Measurements from ENCODE around the gene TBC1D10B. TPM values are rescaled to one million over a fixed set of nuclear protein-coding genes. Genes with fewer than 3 reads are reported as not detected.
"Not testable (repeated sequence)": the region's sequence is repeated elsewhere in the genome, so short reads cannot be mapped to it uniquely, and the experiment has no call there.

The TBC1D10B gene
- total RNA-seq, 1 donor from 2014 or later, result 23.3 TPM

DNA sequence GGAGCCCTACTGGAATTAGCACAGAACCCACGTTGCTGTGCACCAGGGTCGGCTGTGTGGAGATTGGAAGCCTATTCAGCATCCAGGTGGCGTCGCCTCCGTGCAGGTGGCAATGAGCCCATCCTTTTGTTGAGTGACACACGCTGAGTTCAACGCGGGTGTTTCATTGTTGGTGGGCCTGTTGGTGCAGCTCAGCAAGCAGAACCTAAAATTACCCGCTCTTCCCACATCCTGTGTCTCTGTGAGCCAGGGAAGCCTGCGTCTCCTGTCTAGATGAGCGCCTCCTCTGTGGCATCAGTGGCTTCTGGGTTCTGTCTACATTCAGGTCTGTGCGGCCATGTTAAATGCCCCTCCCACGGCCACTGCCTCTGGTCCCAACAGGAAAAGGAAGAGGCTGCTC, 29.7 kb downstream of the TBC1D10B start:
- no peaks in the 10 kb centered on the region for H3K9me3 ChIP-seq (replicated peaks)
- no peak overlapping the region for H3K4me3 ChIP-seq
- no peak for TF ChIP-seq CTCF (IDR thresholded peaks at IDR 0.05; ENCODE audit: borderline replicate concordance)
- no peak for DNase-seq
- H3K27me3 ChIP-seq (ENCODE audit: low read depth), result no peaks in the 10 kb centered on the region
- intact Hi-C loops (cut with micrococcal nuclease), result no loop called here
- no peaks in the 10 kb centered on the region for H3K36me3 ChIP-seq
- H3K27ac ChIP-seq (replicated peaks), result no peak overlapping the region
- H3K4me1 ChIP-seq, result peaks cover 5% of the 10 kb centered on the region

- Histone ChIP-seq H3K4me1 (peaks cover 12% of the 10 kb centered on the region), H3K27ac (replicated peaks) (peak overlapping the region; percentile 16)
- intact Hi-C loops (cut with micrococcal nuclease); H3K4me3 ChIP-seq; H3K36me3 ChIP-seq; H3K9me3 ChIP-seq (replicated peaks); DNase-seq; H3K27me3 ChIP-seq (ENCODE audit: low read depth): not testable (repeated sequence)
These were observed 31.6 kb downstream of the TBC1D10B start for GRCh38 chr16:30338715-30339114.

DNA sequence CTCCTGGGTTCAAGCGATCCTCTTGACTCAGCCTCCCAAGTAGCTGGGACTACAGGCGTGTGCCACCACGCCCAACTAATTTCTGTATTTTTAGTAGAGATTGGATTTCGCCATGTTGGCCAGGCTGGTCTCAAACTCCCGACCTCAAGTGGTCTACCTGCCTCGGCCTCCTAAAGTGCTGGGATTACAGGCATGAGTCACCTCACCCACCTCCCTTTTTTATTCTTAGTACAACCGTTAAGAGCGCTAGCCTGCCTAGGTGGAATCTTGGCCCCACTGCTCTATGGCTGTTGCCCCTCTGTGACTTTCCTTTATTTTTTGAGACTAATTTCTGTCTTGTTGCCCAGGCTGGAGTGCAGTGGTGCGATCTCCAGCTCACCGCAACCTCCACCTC, 32.3 kb downstream of the TBC1D10B start:
- DNase-seq; H3K27me3 ChIP-seq (ENCODE audit: low read depth); H3K9me3 ChIP-seq (replicated peaks); intact Hi-C loops (cut with micrococcal nuclease); H3K27ac ChIP-seq (replicated peaks); H3K36me3 ChIP-seq; H3K4me3 ChIP-seq: not testable (repeated sequence)
- peaks cover 12% of the 10 kb centered on the region for H3K4me1 ChIP-seq

- H3K4me1 ChIP-seq, result peaks cover 16% of the 10 kb centered on the region
- H3K9me3 ChIP-seq (replicated peaks), result no peaks in the 10 kb centered on the region
- intact Hi-C loops (cut with micrococcal nuclease), result no loop called here
- peak overlapping the region; percentile 83 for H3K4me3 ChIP-seq
- no peak for DNase-seq
- H3K36me3 ChIP-seq, result no peaks in the 10 kb centered on the region
- no peak for TF ChIP-seq CTCF (IDR thresholded peaks at IDR 0.05; ENCODE audit: borderline replicate concordance)
- no peaks in the 10 kb centered on the region for H3K27me3 ChIP-seq (ENCODE audit: low read depth)
- peak overlapping the region; percentile 98 for H3K27ac ChIP-seq (replicated peaks)
These were observed 34.5 kb downstream of the TBC1D10B start for GRCh38 chr16:30335598-30336474.

DNA sequence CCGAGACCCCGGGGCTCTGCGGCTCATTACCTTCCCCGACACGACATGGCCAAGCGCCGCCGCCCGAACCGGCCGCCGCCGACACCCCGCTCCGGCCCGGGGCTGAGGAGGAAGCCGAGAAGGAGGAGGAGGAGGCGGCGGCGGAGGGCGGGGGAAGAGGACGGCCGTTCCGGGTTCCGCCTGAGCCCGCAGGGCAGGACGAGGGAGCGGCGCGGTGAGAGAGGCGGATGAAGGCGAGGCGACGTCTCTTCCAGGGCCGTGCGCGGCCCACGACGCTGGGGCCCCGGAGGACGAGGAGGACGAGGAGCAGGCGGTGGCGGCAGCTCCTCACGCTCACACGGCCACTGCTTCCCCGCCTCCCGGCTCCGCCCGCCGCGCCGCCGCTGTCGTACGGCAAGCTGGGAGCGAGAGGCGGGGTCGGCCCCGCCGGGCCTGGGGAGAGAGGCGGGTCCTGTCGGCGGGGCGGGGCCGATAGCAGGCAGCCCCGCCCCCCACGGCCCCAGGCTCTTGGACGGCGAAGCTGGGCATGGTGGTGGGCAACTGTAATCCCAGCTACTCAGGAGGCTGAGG, 35.2 kb downstream of the TBC1D10B start:
- intact Hi-C loops (cut with micrococcal nuclease), result not testable (repeated sequence)

DNA sequence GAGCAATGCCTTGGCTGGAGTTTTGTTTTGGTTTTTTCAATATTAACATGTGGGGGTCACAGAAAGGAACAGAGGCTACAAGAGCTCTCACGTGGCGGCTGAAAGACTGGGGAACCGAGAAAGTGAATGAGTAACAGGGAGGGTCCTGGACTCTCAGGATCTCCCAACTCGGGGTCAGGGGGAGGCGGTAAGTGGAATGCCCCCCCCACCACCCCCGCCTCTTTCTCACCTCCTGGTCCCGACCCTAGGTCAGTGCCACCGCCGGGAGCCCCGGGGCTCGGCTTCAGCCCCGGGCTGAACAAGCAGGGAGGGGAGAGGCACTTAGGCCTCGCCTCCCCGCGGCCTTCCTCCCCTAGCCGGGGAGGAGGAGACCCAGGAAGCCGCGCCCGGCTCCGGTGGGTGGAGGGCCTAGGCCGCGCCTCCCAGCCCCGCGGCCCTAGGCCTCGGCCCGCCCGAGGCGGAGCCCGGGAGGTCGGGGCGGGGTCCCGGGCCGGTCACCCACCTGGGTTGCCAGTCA, 35.8 kb downstream of the TBC1D10B start:
- H3K36me3 ChIP-seq; H3K27me3 ChIP-seq (ENCODE audit: low read depth); intact Hi-C loops (cut with micrococcal nuclease); H3K9me3 ChIP-seq (replicated peaks): not testable (repeated sequence)
- peak overlapping the region; percentile 83 for H3K4me3 ChIP-seq
- H3K27ac ChIP-seq (replicated peaks), result peak overlapping the region; percentile 98
- DNase-seq, result peak; percentile 84
- H3K4me1 ChIP-seq, result peaks cover 16% of the 10 kb centered on the region

More for the DNA sequence above, 35.2 kb downstream of the TBC1D10B start:
- peaks cover 16% of the 10 kb centered on the region for H3K4me1 ChIP-seq
- H3K9me3 ChIP-seq (replicated peaks); H3K36me3 ChIP-seq; H3K27me3 ChIP-seq (ENCODE audit: low read depth): not testable (repeated sequence)
- DNase-seq, result peak; percentile 90
- H3K4me3 ChIP-seq, result peak overlapping the region; percentile 83
- peak overlapping the region; percentile 98 for H3K27ac ChIP-seq (replicated peaks)

DNA sequence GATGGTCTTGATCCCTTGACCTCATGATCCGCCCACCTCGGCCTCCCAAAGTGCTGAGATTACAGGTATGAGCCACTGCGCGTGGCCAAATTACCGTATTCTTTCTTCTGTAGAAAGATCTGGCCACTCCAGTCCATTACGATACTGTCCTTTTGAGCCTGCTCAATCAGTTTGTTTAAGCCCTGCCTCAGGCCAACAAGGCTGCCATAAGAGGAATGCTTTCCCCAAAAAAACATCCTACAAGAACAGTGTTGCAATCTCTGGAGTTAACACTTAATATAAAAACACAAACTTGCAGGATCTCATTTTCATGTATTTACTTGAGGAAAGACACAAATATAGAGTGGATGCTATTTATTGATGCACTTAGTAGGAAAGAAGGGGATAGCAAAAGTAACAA, 46.1 kb downstream of the TBC1D10B start:
- H3K27ac ChIP-seq (replicated peaks); DNase-seq; H3K27me3 ChIP-seq (ENCODE audit: low read depth); H3K36me3 ChIP-seq; H3K4me1 ChIP-seq; H3K9me3 ChIP-seq (replicated peaks); H3K4me3 ChIP-seq; intact Hi-C loops (cut with micrococcal nuclease): not testable (repeated sequence)

GRCh38 chr16:30318647-30319046, 51.6 kb downstream of the TBC1D10B start:
- peaks cover 25% of the 10 kb centered on the region for H3K4me1 ChIP-seq
- H3K27me3 ChIP-seq (ENCODE audit: low read depth); intact Hi-C loops (cut with micrococcal nuclease); H3K27ac ChIP-seq (replicated peaks); H3K9me3 ChIP-seq (replicated peaks); DNase-seq; H3K4me3 ChIP-seq; H3K36me3 ChIP-seq: not testable (repeated sequence)

DNA sequence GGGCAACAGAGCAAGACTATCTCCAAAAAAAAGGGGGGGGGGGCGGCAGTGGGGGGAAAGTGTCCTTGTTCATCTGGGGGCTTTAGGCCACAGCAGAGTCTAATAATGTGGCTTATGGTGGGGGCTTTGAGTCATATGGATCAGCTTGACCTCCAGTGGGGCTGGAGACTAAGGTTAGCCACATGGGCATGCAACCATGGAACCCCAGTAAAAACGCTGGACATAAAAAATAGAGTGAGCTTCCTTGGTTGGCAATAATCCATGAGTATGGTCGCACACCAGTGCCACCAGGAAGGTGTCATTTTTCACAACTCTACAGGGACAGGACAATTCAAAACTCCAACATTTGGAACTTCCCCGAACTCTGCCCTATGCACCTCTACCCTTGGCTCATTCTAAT, 59.4 kb downstream of the TBC1D10B start:
- H3K27ac ChIP-seq (replicated peaks); H3K27me3 ChIP-seq (ENCODE audit: low read depth); H3K36me3 ChIP-seq; H3K4me3 ChIP-seq; DNase-seq; H3K9me3 ChIP-seq (replicated peaks); intact Hi-C loops (cut with micrococcal nuclease): not testable (repeated sequence)
- peaks cover 14% of the 10 kb centered on the region for H3K4me1 ChIP-seq

DNA sequence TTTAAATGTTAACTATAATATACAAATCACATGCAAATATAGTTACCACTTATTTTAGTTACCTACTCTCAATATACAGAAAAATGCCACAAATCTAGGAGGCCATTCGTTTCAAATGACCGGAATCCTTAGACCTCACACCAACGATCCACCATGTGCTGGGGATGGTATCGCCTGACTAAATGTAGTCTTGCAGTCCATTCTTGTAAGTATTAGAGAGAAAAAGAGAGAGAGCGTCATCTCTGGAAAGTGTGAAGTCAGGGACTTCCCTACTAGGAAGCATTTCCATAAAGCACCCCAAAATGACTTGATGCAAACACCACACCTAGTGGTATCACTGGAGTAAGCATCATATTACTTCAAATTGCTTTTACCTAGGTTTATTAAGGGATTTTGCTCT, 61.0 kb downstream of the TBC1D10B start:
- H3K27me3 ChIP-seq (ENCODE audit: low read depth); DNase-seq; H3K36me3 ChIP-seq; intact Hi-C loops (cut with micrococcal nuclease); H3K9me3 ChIP-seq (replicated peaks); H3K4me3 ChIP-seq: not testable (repeated sequence)
- H3K27ac ChIP-seq (replicated peaks), result peak overlapping the region; percentile 8
- peaks cover 14% of the 10 kb centered on the region for H3K4me1 ChIP-seq

Measured in left ventricle myocardium inferior (tissue), 1 donor.